ENCODE data around the gene GNAI1. TPM values are rescaled to one million over a fixed set of nuclear protein-coding genes. Genes with fewer than 3 reads are reported as not detected.

GNAI1 gene
- 11.3 TPM for total RNA-seq
- long read RNA-seq, full-length matches to known transcripts: 13 of 18 reads
- long read RNA-seq, partial matches to known transcripts: 1 of 18 reads
- long read RNA-seq, other reads (novel, unspliced or antisense): 4 of 18 reads

- intact Hi-C loops (cut with DNase I): loop anchor here (5.0 to 10.0 kb wide), 3 partner anchors 143 to 530 kb away; no protein-coding TSS in a partner anchor
- DNase-seq (ENCODE audit: low spot score): peak; percentile 78
Measured at GRCh38 chr7:80134536-80135308, at the start of gene GNAI1. Gene GNAI1, plus strand, starts transcription at chr7:80134831. Its CDS starts 330 bp downstream, at chr7:80135161.

GRCh38 chr7:80087051-80087770 is 47.4 kb upstream of the GNAI1 start:
- DNase-seq (ENCODE audit: low spot score): no peak
- intact Hi-C loops (cut with DNase I): no loop called here

GRCh38 chr7:80087771-80088170 is 46.9 kb upstream of the GNAI1 start:
- intact Hi-C loops (cut with DNase I): no loop called here
- DNase-seq (ENCODE audit: low spot score): no peak

- no peak for DNase-seq (ENCODE audit: low spot score)
- intact Hi-C loops (cut with DNase I): no loop called here
Measured at GRCh38 chr7:80088705-80089104, 45.9 kb upstream of the GNAI1 start.

- DNase-seq (ENCODE audit: low spot score): no peak
- intact Hi-C loops (cut with DNase I): no loop called here
Measured at GRCh38 chr7:80089366-80089765, 45.3 kb upstream of the GNAI1 start.

- DNase-seq (ENCODE audit: low spot score): no peak
- intact Hi-C loops (cut with DNase I): loop anchor here (10.0 kb wide), 2 partner anchors 191 to 301 kb away; no protein-coding TSS in a partner anchor
Measured at GRCh38 chr7:80093349-80093748, 41.3 kb upstream of the GNAI1 start.

- DNase-seq (ENCODE audit: low spot score): no peak
- intact Hi-C loops (cut with DNase I): loop anchor here (10.0 kb wide), 2 partner anchors 189 to 299 kb away; no protein-coding TSS in a partner anchor
Measured at GRCh38 chr7:80095545-80095944, 39.1 kb upstream of the GNAI1 start.

- no peak for DNase-seq (ENCODE audit: low spot score)
- intact Hi-C loops (cut with DNase I): loop anchor here (10.0 kb wide), 2 partner anchors 187 to 297 kb away; no protein-coding TSS in a partner anchor
Measured at GRCh38 chr7:80097756-80098155, 36.9 kb upstream of the GNAI1 start.

- DNase-seq (ENCODE audit: low spot score): no peak
- intact Hi-C loops (cut with DNase I): loop anchor here (10.0 kb wide), 2 partner anchors 186 to 296 kb away; no protein-coding TSS in a partner anchor
Measured at GRCh38 chr7:80098795-80099194, 35.8 kb upstream of the GNAI1 start.

- intact Hi-C loops (cut with DNase I): no loop called here
Measured at GRCh38 chr7:80100254-80100653, 34.4 kb upstream of the GNAI1 start.

GRCh38 chr7:80105701-80106408 is 28.8 kb upstream of the GNAI1 start:
- intact Hi-C loops (cut with DNase I): no loop called here
- no peak for DNase-seq (ENCODE audit: low spot score)

More at GRCh38 chr7:80100254-80100653, 34.4 kb upstream of the GNAI1 start:
- no peak for DNase-seq (ENCODE audit: low spot score)

- intact Hi-C loops (cut with DNase I): no loop called here
- no peak for DNase-seq (ENCODE audit: low spot score)
Measured at GRCh38 chr7:80106498-80107113, 28.0 kb upstream of the GNAI1 start.

GRCh38 chr7:80107278-80107677 is 27.4 kb upstream of the GNAI1 start:
- no peak for DNase-seq (ENCODE audit: low spot score)
- intact Hi-C loops (cut with DNase I): no loop called here

- intact Hi-C loops (cut with DNase I): no loop called here
- no peak for DNase-seq (ENCODE audit: low spot score)
Measured at GRCh38 chr7:80110376-80110775, 24.3 kb upstream of the GNAI1 start.

GRCh38 chr7:80114159-80114558 is 20.5 kb upstream of the GNAI1 start:
- intact Hi-C loops (cut with DNase I): no loop called here
- DNase-seq (ENCODE audit: low spot score): no peak

GRCh38 chr7:80124526-80125264 is 9.9 kb upstream of the GNAI1 start:
- intact Hi-C loops (cut with DNase I): no loop called here
- no peak for DNase-seq (ENCODE audit: low spot score)

- DNase-seq (ENCODE audit: low spot score): no peak
- intact Hi-C loops (cut with DNase I): no loop called here
Measured at GRCh38 chr7:80127412-80128160, 7.0 kb upstream of the GNAI1 start.

GRCh38 chr7:80128918-80129317 is 5.7 kb upstream of the GNAI1 start:
- no peak for DNase-seq (ENCODE audit: low spot score)
- intact Hi-C loops (cut with DNase I): no loop called here
